Stimulated activated CD4-positive, alpha-beta T cell treated with anti-CD3 and anti-CD28 coated beads, Interleukin-4, amount 100 ng/mL, for 1 hour (primary cell): ENCODE results near the gene ASCC3.
"Not testable (repeated sequence)": the region's sequence is repeated elsewhere in the genome, so short reads cannot be mapped to it uniquely, and the experiment has no call there.

Source experiments
- DNase-seq: peaks from one replicate; pipeline ENCODE4 v3.0.0-alpha.2; 2020

ASCC3 gene, protein sequence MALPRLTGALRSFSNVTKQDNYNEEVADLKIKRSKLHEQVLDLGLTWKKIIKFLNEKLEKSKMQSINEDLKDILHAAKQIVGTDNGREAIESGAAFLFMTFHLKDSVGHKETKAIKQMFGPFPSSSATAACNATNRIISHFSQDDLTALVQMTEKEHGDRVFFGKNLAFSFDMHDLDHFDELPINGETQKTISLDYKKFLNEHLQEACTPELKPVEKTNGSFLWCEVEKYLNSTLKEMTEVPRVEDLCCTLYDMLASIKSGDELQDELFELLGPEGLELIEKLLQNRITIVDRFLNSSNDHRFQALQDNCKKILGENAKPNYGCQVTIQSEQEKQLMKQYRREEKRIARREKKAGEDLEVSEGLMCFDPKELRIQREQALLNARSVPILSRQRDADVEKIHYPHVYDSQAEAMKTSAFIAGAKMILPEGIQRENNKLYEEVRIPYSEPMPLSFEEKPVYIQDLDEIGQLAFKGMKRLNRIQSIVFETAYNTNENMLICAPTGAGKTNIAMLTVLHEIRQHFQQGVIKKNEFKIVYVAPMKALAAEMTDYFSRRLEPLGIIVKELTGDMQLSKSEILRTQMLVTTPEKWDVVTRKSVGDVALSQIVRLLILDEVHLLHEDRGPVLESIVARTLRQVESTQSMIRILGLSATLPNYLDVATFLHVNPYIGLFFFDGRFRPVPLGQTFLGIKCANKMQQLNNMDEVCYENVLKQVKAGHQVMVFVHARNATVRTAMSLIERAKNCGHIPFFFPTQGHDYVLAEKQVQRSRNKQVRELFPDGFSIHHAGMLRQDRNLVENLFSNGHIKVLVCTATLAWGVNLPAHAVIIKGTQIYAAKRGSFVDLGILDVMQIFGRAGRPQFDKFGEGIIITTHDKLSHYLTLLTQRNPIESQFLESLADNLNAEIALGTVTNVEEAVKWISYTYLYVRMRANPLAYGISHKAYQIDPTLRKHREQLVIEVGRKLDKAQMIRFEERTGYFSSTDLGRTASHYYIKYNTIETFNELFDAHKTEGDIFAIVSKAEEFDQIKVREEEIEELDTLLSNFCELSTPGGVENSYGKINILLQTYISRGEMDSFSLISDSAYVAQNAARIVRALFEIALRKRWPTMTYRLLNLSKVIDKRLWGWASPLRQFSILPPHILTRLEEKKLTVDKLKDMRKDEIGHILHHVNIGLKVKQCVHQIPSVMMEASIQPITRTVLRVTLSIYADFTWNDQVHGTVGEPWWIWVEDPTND (N-terminal part only)

DNA sequence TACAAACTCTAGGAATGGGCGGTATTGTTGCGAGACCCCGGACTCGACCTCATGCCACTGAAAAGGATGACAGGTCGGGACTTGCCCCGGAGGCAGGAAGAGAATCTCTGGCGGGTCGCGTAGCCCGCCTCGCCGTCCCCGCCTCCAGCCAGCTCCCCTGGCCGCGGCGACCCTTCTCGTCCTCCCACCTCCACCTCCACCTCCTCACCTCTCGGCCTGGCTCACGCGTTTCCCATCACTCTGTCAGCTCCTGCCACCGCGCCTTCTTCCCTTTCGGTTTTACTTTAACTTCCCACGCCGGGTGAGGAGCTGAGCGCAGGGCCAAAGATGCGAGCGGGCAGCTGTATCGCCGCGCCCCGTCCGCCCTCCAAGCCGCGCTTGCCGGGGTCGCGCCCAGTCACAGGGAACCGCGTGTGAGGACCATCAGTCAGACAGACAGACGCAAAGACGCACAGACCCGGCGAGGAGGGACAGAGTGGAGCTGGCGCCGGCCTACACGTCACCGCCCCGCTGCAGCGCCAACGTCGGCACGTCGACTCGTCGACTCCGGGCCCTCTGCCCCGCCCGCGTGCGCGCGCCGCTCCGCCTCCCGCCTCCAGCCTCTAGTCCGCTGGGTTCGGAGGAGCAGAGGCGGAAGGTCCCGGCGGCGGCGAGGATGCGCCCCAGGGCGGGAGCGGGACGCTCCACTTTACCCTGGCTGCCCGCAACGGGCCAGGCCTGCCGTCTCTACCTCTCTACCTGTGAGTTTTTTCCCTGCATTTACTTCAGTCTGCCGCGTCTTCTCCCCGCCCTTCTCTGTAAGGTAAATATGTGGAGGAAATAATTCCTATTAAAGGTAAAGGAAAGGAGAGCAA lies at the start of gene ASCC3:
Gene ASCC3, minus strand, starts transcription at position 477 of the 854 bp plus-strand sequence. CDS start 13,332 bp downstream, outside the sequence.
- peak; percentile 95 for DNase-seq

DNA sequence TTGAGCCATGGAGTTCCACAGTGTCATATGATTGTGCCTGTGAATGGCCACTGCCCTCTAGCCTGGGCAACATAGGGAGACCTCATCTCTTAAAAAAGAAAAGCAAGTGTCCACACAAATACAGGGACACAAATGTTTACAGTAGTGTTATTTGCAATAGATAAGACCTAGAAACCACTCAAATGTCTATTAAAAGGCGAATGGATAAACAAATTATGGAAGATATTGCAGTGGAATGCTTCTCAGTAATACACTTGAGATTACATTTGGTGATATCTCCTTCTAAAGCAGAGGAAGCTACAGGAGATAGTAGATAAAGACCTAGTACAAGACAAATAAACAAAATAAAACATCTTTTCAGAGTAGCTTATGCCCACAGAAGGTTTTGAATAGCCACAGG lies 44.6 kb upstream of the ASCC3 start:
- DNase-seq, result no peak

DNA sequence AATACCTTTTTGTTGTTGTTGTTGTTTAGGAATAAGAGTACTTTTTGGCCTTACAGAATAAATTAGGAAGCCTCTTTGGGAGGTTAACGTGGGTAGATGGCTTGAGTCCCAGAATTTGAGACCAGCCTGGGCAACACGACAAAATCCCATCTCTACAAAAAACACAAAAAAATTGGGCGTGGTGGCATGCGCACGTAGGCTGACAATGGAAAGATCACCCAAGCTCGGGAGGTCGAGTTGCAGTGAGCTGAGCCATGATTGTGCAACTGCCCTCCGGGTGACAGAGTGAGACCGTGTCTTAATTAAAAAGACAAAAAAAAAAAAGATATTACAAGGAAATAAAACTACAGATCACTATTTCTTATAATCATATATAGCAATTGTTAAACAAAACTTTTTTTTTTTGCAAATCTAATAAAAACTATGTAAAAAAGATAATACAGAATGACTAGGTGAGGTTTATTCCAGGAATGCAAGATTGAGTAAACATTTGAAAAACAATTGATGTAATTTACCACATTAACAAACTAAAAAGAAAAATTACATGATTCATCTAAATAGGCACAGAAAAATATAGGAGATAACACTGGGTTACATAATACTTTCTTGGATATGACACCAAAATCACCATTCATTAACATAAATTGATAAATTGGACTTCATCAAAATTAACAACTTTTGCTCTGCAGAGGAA lies 43.6 kb upstream of the ASCC3 start:
- no peak for DNase-seq

GRCh38 chr6:100923481-100924165 lies 42.5 kb upstream of the ASCC3 start:
- DNase-seq, result no peak

GRCh38 chr6:100920028-100920605 lies 39.0 kb upstream of the ASCC3 start:
- DNase-seq, result no peak

- DNase-seq, result no peak
Observed at GRCh38 chr6:100918152-100918551, 37.0 kb upstream of the ASCC3 start.

GRCh38 chr6:100915876-100916275 lies 34.7 kb upstream of the ASCC3 start:
- no peak for DNase-seq

DNA sequence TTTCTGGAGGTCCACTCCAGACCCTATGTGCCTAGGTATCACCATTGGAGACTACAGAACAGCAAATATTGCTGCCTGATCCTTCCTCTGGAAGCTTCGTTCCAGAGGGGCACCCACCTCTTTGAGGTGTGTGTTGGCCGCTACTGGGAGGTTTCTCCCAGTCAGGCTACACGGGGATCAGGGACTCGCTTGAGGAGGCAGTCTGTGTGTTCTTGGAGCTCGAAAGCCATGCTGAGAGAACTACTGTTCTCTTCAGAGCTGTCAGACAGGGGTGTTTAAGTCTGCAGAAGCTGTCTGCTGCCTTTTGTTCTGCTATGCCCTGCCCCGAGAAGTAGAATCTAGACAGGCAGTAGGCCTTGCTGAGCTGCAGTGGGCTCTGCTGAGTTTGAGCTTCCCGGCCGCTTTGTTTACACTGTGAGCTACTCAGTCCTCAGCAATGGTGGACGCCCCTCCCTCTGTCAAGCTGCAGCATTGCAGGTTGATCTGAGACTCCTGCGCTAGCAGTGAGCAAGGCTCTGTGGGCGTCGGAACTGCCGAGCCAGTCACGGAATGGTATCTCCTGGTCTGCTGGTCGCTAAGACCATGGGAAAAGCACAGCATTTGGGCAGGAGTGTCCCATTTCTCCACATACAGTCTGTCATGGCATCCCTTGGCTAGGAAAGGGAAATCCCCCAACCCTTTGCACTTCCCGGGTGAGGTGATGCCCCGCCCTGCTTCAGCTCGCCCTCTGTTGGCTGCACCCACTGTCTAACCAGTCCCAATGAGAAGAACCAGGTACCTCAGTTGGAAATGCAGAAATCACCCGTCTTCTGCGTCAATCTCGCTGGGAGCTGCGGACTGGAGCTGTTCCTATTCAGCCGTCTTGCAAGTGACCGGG lies 32.5 kb upstream of the ASCC3 start:
- DNase-seq, result peak; percentile 5

GRCh38 chr6:100906325-100906724 lies 25.2 kb upstream of the ASCC3 start:
- DNase-seq, result no peak

GRCh38 chr6:100905067-100905466 lies 23.9 kb upstream of the ASCC3 start:
- DNase-seq, result no peak

- no peak for DNase-seq
Observed at GRCh38 chr6:100904316-100904715, 23.2 kb upstream of the ASCC3 start.

- DNase-seq, result no peak
Observed at GRCh38 chr6:100901582-100901981, 20.5 kb upstream of the ASCC3 start.

DNA sequence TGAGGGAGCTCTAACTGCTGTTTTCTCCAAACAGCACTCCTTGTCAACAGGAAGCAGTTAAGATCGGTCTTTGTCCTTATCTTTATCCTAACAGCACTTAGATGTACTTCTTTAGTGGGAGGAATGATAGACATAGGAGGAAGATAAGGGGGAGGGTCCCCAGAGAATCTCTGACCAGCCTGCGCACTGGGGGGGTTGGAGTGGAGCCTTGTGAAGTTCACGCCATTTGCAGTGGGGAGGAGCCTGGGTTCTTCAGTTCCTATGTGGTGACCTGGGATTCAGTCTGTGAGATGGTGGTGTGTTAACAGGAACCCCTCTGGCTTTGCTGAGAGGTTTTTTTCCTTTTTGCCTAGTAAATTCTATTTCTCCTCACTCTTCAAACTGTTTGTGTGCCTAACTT lies 18.1 kb upstream of the ASCC3 start:
- DNase-seq, result no peak

- no peak for DNase-seq
Observed at GRCh38 chr6:100897671-100898070, 16.5 kb upstream of the ASCC3 start.

- DNase-seq, result no peak
Observed at GRCh38 chr6:100893743-100894142, 12.6 kb upstream of the ASCC3 start.

- DNase-seq, result no peak
Observed at GRCh38 chr6:100892693-100893092, 11.6 kb upstream of the ASCC3 start.

GRCh38 chr6:100892116-100892515 lies 11.0 kb upstream of the ASCC3 start:
- no peak for DNase-seq

- no peak for DNase-seq
Observed at GRCh38 chr6:100891079-100891478, 9.9 kb upstream of the ASCC3 start.

GRCh38 chr6:100890646-100891045 lies 9.5 kb upstream of the ASCC3 start:
- DNase-seq, result not testable (repeated sequence)
